Spinal cord (tissue), 10 donors: Measurements from ENCODE around the gene DLX4. TPM values are rescaled to one million over a fixed set of nuclear protein-coding genes. Genes with fewer than 3 reads are reported as not detected.

ENCODE experiments used
- DNase-seq, 6 donors: peaks; one replicate each; pipeline versions ENCODE4 v3.0.0 to v3.0.0-alpha.2; 2013 to 2015; ENCODE audit warnings: low spot score in 6 of 6, low read depth in 4 of 6
- H3K27ac ChIP-seq: one replicate; pipeline ENCODE4 v1.5.1; 2013; ENCODE audit warnings: low read depth, low read length, control low read depth
- H3K27me3 ChIP-seq: one replicate; pipeline ENCODE4 v1.6.1; 2013; ENCODE audit warnings: low read length; ENCODE audit not compliant: control insufficient read depth, insufficient read depth
- H3K36me3 ChIP-seq: one replicate; pipeline ENCODE4 v1.6.1; 2013; ENCODE audit warnings: low read length; ENCODE audit not compliant: control insufficient read depth, insufficient read depth
- H3K4me1 ChIP-seq: one replicate; pipeline ENCODE4 v1.6.1; 2013; ENCODE audit warnings: low read length; ENCODE audit not compliant: control insufficient read depth, insufficient read depth
- H3K4me3 ChIP-seq: one replicate; pipeline ENCODE4 v1.5.1; 2013; ENCODE audit warnings: low read depth, low read length, control low read depth
- H3K9me3 ChIP-seq: one replicate; pipeline ENCODE4 v1.6.1; 2013; ENCODE audit warnings: low read length; ENCODE audit not compliant: control insufficient read depth, insufficient read depth
- WGBS: methylation state at CpG from one replicate; pipeline ENCODE4 v1.1.5; 2013; ENCODE audit warnings: missing lambda C conversion rate; ENCODE audit not compliant: insufficient coverage; 5-methylcytosine and 5-hydroxymethylcytosine counted together
- polyA plus RNA-seq, 2 donors: library from polyadenylated mRNA; unstranded; fragments of 120-200 nt; gene quantifications; one replicate each; pipeline ENCODE4 v1.2.1, GENCODE V29; 2013; ENCODE audit not compliant: insufficient read length in 2 of 2
- total RNA-seq, 2 donors: library from RNA; depleted of rRNA in 1 of 2; stranded (reverse); fragments of 120-200 nt in 1 of 2; fragments of >200 nt in 1 of 2; gene quantifications; one replicate each; pipeline versions ENCODE4 v1.2.3 to v1.2.4, GENCODE V29; 2013 to 2014
- donor health status: healthy.

Gene DLX4
- total and polyA plus RNA-seq, 4 donors = 0.42 TPM; not detected in 3

- Histone ChIP-seq H3K4me3 (no peak overlapping the region), H3K27ac (no peak overlapping the region), H3K9me3 (no peaks in the 10 kb centered on the region), H3K4me1 (no peaks in the 10 kb centered on the region), H3K27me3 (peaks cover 26% of the 10 kb centered on the region), H3K36me3 (no peaks in the 10 kb centered on the region)
- 86% methylated on average over 1 of the region's 3 CpGs for WGBS
- no peak for DNase-seq
Observed at GRCh38 chr17:49957350-49957749, 11.6 kb upstream of the DLX4 start.

GRCh38 chr17:49958723-49959122, 10.3 kb upstream of the DLX4 start:
- Histone ChIP-seq H3K9me3 (no peaks in the 10 kb centered on the region), H3K4me3 (no peak overlapping the region), H3K27ac (no peak overlapping the region), H3K27me3 (peaks cover 32% of the 10 kb centered on the region), H3K4me1 (peaks cover 2% of the 10 kb centered on the region), H3K36me3 (no peaks in the 10 kb centered on the region)
- 100% methylated on average over 1 of the region's 4 CpGs for WGBS
- DNase-seq = no peak

GRCh38 chr17:49959183-49959935, 9.6 kb upstream of the DLX4 start:
- 60% methylated on average over 8 of the region's 8 CpGs for WGBS

GRCh38 chr17:49962599-49963308, 6.2 kb upstream of the DLX4 start:
- H3K36me3 ChIP-seq = no peaks in the 10 kb centered on the region
- no peak overlapping the region for H3K27ac ChIP-seq
- H3K27me3 ChIP-seq = peaks cover 69% of the 10 kb centered on the region
- H3K4me1 ChIP-seq = peaks cover 17% of the 10 kb centered on the region
- no peak for DNase-seq
- H3K9me3 ChIP-seq = no peaks in the 10 kb centered on the region
- no peak overlapping the region for H3K4me3 ChIP-seq
- 0% methylated on average over 1 of the region's 11 CpGs for WGBS

More at GRCh38 chr17:49959183-49959935, 9.6 kb upstream of the DLX4 start:
- Histone ChIP-seq H3K4me3 (no peak overlapping the region), H3K27me3 (peaks cover 39% of the 10 kb centered on the region), H3K36me3 (no peaks in the 10 kb centered on the region), H3K27ac (no peak overlapping the region), H3K4me1 (peaks cover 9% of the 10 kb centered on the region), H3K9me3 (no peaks in the 10 kb centered on the region)
- DNase-seq = no peak

GRCh38 chr17:49963309-49963625, 5.7 kb upstream of the DLX4 start:
- WGBS = no CpG with 5 or more reads among the region's 4 CpGs
- H3K4me1 ChIP-seq = peaks cover 17% of the 10 kb centered on the region
- H3K9me3 ChIP-seq = no peaks in the 10 kb centered on the region
- H3K36me3 ChIP-seq = no peaks in the 10 kb centered on the region
- H3K27ac ChIP-seq = no peak overlapping the region
- H3K27me3 ChIP-seq = peaks cover 74% of the 10 kb centered on the region
- H3K4me3 ChIP-seq = no peak overlapping the region
- DNase-seq = no peak

- no peaks in the 10 kb centered on the region for H3K36me3 ChIP-seq
- no peak overlapping the region for H3K27ac ChIP-seq
- 1% methylated on average over 45 of the region's 52 CpGs for WGBS
- peaks cover 20% of the 10 kb centered on the region for H3K4me1 ChIP-seq
- peaks cover 78% of the 10 kb centered on the region for H3K27me3 ChIP-seq
- no peaks in the 10 kb centered on the region for H3K9me3 ChIP-seq
- peak in 2 of 6 donors; percentile 23 to 42 for DNase-seq
- H3K4me3 ChIP-seq = no peak overlapping the region
Observed at GRCh38 chr17:49963626-49964302, 5.2 kb upstream of the DLX4 start.

GRCh38 chr17:49964303-49964768, 4.7 kb upstream of the DLX4 start:
- Histone ChIP-seq H3K4me3 (no peak overlapping the region), H3K27ac (no peak overlapping the region), H3K36me3 (no peaks in the 10 kb centered on the region), H3K9me3 (peaks cover 2% of the 10 kb centered on the region), H3K27me3 (peaks cover 80% of the 10 kb centered on the region), H3K4me1 (peaks cover 25% of the 10 kb centered on the region)
- DNase-seq = peak in 2 of 6 donors; percentile 37 to 48
- 1% methylated on average over 12 of the region's 18 CpGs for WGBS

- H3K9me3 ChIP-seq = peaks cover 2% of the 10 kb centered on the region
- DNase-seq = no peak
- no peaks in the 10 kb centered on the region for H3K36me3 ChIP-seq
- WGBS = 1% methylated on average over 47 of the region's 52 CpGs
- H3K4me3 ChIP-seq = no peak overlapping the region
- H3K4me1 ChIP-seq = peaks cover 28% of the 10 kb centered on the region
- peaks cover 83% of the 10 kb centered on the region for H3K27me3 ChIP-seq
- H3K27ac ChIP-seq = no peak overlapping the region
Observed at GRCh38 chr17:49964769-49965523, 4.0 kb upstream of the DLX4 start.

GRCh38 chr17:49965524-49965909, 3.5 kb upstream of the DLX4 start:
- Histone ChIP-seq H3K9me3 (peaks cover 2% of the 10 kb centered on the region), H3K4me3 (no peak overlapping the region), H3K27me3 (peaks cover 89% of the 10 kb centered on the region), H3K4me1 (peaks cover 28% of the 10 kb centered on the region), H3K36me3 (no peaks in the 10 kb centered on the region), H3K27ac (no peak overlapping the region)
- WGBS = 0% methylated on average over 2 of the region's 16 CpGs
- no peak for DNase-seq
